Fibroblast of skin of scalp (primary cell): Measurements from ENCODE around the gene NPAS3.
A peak's percentile ranks its signal among the peaks of the same experiment; 100 is the strongest.

ENCODE experiments used
- DNase-seq: peaks from one replicate; pipeline ENCODE4 v3.0.0-alpha.2; 2013

Gene NPAS3

DNA sequence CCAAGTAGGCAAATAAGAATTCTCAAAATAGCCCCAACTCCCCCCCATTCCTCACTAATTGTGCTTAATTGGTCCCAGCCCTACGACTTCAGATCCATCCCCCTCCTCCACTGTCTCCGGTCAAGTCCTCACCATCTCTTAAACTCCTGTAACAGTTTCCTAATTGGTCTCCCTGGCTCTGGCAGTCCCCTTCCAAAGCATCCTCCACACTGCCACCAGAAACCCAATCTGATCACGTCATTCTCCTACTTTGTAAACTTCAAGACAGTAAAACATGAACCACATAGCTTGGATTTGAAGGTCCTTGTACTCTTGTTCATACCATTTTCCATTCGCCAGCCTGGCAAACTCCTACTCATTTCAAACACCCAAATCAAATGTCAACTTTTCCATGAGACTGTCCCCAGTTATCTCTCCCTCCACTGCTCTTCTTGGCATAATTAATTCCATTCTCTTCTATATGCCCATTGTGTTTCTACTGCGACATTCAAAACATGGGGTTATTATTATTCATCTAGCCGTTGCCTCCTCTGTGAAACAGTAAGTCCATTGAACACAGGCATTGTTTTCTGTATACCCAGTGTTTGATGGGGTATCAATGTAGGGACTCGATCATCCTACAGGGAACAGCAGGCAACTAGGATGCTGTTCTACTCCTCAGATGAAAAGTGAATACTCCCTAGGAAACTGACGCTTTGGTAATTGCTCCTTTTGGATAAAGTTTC, 907.6 kb downstream of the NPAS3 start:
- DNase-seq, result no peak

DNA sequence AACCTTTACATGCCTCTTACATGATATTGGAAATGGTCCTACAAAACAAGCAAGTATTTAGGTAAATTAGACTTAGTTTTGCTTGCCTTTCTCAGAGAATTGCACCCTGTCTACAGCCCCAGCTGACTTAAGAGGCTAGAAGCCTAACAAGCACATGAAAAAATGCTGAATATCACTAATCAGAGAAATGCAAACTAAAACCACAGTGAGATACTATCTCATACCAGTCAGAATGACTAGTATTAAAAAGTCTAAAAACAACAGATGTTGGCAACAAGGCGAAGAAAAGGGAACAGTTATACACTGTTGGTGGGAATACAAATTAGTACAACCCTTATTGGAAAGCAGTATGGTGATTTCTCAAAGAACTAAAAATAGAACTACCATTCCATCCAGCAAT, 908.4 kb downstream of the NPAS3 start:
- no peak for DNase-seq

DNA sequence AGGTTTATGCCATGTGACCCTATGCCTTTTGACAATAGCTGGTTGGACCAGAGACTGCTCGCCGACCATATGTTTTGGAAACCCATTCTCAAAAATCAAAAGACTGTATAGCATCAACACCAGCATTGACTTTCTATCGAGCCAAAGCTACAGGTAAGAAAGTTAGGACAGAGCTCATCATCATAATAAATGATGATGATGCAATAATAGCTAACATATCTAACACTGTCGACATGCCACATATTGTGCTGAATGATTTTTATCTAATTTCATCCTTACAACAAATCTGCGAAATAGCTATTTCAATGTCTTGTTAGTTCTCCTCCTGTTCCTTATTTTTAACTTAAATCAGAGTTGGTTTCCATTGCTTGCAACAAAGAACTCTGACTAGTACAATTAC, 909.3 kb downstream of the NPAS3 start:
- DNase-seq, result no peak

DNA sequence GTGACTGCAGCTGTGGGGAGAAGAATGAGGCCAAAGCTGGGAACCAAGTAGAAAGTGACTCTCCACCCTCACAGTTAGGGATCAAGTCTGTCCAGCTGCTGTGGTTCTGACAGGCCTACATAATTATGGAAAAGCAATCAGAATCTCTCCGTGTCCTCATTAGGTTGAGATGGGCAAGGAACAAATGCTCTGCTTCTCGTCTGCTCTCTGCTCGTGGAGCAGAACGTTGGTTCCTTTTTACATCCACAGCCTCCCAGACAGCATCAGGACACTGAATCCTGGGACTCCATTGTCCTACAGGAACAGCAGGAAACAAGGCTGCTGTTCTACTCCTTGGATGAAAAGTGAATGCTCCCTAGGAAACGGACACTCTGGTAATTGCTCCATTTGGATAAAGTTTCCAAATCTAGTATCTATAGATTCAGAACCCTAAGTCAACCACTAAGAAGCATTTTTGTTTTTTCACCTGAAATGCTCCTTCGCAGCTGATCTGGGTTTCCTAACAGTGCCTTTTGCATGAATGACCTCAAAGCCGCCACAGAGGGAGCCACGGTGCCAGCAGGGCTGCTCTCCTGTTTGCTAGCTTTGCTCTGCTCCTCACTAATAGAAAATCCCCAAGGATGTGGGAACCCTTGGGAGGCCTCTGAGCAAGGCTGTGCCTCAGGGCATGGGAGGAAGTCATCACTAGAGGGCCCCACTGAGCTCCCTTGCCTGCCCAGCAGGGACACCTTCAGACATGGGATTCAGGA, 910.2 kb downstream of the NPAS3 start:
- DNase-seq, result peak; percentile 63

DNA sequence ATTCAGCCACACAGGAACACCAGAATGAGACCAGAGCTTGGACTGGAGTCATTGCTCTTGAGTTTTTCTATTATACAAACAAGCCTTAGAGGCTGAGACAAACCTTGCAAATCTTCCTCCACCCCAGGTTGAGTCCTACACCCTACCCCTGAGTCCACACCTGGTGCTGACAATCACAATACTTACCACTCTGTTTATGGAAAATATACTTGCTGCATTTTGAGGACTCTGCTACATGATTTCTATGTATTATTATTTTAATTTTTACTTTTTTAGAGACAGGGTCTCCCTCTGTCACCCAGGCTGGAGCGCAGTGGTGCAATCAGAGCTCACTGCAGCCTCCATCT, 910.7 kb downstream of the NPAS3 start:
- DNase-seq, result no peak

DNA sequence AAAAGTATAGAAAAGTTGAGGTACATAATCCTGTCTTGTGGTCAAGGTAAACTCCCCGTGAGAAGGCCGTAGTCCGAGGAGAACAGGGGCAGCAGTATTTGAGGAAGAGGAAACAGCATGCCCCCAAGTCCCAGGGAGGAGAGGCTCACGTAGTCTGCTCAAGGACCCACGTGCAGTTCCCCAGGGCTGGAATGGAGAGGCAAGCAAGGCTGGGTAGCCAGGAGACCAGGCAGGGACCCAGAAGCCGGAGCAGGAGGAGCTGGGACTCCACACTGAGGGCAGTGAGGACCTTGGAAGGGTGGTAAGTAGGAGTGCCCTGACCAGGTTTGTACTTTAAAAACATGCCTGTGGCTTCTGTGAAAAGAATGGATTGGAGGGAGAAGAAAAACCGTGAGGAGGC, 912.1 kb downstream of the NPAS3 start:
- DNase-seq, result no peak

DNA sequence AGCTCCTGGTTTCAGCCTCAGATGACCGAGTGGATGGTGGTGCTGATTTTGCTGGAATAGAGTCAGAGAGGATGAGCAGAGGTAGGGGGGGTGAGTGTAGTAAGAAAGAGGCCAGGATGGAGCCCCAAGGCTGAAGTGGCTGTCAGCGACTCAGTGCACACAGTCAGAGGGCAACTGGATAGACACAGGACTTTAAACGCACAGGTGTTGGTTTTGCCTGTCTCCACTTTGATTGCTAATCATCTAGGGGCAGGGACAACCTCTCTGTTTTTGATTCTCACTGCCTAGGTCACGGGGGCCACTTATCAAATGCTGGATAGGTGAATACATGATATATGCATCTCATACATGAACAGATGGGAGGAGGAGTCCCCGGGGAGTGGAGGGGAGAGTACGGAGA, 912.7 kb downstream of the NPAS3 start:
- DNase-seq, result no peak

DNA sequence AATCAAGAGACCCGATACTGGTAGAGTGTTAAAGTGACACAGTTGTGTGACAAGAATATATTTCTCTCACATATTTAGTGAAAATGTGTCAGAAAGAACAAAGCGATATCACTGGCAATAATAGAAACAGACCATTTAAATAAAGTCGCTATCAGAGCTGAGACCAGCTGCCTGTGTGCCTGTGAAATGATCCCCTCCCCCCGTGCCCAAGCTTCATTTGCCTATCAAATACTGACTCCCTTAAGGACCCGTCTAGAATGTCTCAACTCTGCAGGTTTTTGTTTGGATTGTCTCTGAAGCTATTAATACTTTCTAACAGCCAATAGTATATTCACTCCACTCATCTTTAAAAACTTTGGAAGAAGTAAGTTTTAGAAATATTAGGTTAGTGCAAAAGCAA, 913.3 kb downstream of the NPAS3 start:
- DNase-seq, result no peak
